ENCODE results near the gene TMPRSS6.

GRCh38 chr22:37028692-37029674, 80.5 kb downstream of the TMPRSS6 start:
- TF ChIP-seq POLR2A (IDR thresholded peaks at IDR 0.05): no peak
- TF ChIP-seq CTCF (IDR thresholded peaks at IDR 0.05): no peak
